Activated naive CD4-positive, alpha-beta T cell treated with anti-CD3 and anti-CD28 coated beads, Interleukin-2, amount 10 ng/mL, durations not matched to agents 7 days and 5 days (primary cell): ENCODE data around the gene MAD2L2.
A peak's percentile ranks its signal among the peaks of the same experiment; 100 is the strongest.

ENCODE experiments used
- CTCF ChIA-PET: fragments of 350-600 bp; sonication (Branson Sonifier 250); formaldehyde crosslinking; loops from one replicate; lab custom pipeline; 2021; ENCODE audit warnings: antibody characterized with exemption; lab: Charles Lee
- DNase-seq: peaks from one replicate; pipeline ENCODE4 v3.0.0-alpha.2; 2020
- H3K27ac Mint-ChIP-seq: one replicate; pipeline ENCODE4 v1.8.0; 2021; ENCODE audit warnings: mild to moderate bottlenecking, moderate library complexity, mixed read lengths
- H3K27me3 Mint-ChIP-seq: one replicate; pipeline ENCODE4 v1.8.0; 2021; ENCODE audit warnings: mild to moderate bottlenecking, mixed read lengths
- H3K36me3 Mint-ChIP-seq: one replicate; pipeline ENCODE4 v1.8.0; 2021; ENCODE audit warnings: mixed read lengths
- H3K4me1 Mint-ChIP-seq: one replicate; pipeline ENCODE4 v1.8.0; 2021; ENCODE audit warnings: mixed read lengths
- H3K4me3 Mint-ChIP-seq: one replicate; pipeline ENCODE4 v1.8.0; 2021; ENCODE audit warnings: mild to moderate bottlenecking, moderate library complexity, mixed read lengths
- H3K9me3 Mint-ChIP-seq: one replicate; pipeline ENCODE4 v1.8.0; 2021; ENCODE audit warnings: mixed read lengths

The MAD2L2 gene

DNA sequence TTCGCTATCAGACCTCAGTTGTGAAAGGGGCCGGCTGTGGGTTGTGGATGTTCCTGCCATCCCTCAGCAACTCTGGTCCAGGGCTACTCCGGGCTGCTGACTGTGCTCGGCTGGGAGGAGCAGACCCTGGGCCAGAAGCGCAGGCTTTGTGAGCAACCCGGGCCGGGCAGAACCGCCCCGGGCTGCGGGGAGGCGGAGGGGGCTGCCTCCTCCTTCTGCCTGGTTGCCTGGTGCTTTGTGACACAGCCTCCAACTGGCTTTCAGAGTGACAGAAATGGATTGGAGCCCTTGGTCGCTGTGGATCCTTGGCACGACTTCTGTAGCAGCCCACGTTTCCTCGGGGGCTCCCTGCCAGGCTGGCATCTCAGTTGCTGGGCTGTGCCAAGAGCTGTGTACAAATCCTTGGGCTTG is 20.6 kb upstream of the MAD2L2 start:
- H3K4me3 Mint-ChIP-seq = no peak overlapping the region
- no peaks in the 10 kb centered on the region for H3K9me3 Mint-ChIP-seq
- DNase-seq = no peak
- H3K27me3 Mint-ChIP-seq = peaks cover 60% of the 10 kb centered on the region
- CTCF ChIA-PET = no interaction called here
- H3K27ac Mint-ChIP-seq = no peak overlapping the region
- no peaks in the 10 kb centered on the region for H3K4me1 Mint-ChIP-seq
- no peaks in the 10 kb centered on the region for H3K36me3 Mint-ChIP-seq

DNA sequence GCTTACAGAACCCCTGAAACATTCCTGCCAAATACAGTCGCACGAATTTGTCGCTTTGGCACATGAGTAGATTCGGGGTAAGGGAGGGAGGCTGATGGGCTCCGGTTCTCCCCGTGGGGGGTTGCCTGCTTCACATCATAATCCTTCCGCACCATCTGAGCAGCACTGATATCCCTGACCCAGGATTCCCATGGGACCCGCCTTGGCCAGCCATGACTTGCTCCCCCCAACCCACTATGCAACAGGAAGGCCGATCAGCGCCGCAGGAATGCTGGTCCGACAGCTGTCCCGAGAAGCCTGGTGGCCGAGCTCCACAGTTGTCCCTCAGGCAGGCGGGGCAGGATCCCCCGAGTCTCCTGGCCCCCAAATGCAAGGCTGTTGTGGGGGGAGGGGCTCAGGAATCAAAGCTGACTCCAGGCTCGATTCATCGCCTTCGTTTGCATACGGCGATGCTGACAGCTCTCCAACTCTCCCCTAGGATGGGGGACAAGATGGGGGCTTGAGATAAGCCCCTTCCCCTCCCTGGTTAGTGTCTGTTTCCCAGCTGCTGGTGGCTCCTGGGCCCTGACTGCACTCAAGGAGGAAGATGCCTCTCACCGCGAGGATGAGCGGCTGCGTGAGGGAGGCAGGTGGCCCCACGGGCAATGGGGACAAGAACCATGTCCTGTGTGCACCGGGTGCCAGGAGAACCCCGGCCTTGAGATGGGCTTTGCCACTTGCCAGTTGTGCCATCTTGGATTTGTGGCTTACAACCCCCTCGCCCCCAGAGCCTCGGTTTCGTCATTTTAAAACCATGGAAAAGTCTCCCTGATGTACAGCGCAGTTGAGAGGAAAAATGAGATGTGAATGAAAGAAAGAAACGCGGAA is 19.9 kb upstream of the MAD2L2 start:
- CTCF ChIA-PET = no interaction called here
- Mint-ChIP-seq H3K27ac (no peak overlapping the region), H3K27me3 (peaks cover 66% of the 10 kb centered on the region)

DNA sequence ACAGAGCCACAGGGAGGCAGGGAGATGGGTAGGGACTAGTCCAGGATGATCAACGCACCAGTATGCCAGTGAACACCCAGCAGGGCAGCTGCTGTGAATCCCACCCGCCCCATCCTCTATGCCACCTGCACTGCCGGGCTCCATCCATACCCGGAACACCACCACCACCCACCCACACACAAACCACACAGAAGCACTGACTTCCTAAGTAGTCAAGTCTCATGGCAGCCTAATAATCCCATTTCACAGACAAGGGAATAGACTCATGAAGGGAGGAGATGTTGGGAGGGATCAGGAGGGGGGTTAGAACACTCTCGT is 16.9 kb upstream of the MAD2L2 start:
- Mint-ChIP-seq H3K27me3 (peaks cover 63% of the 10 kb centered on the region), H3K27ac (no peak overlapping the region), H3K4me3 (no peak overlapping the region), H3K4me1 (peaks cover 12% of the 10 kb centered on the region), H3K36me3 (no peaks in the 10 kb centered on the region), H3K9me3 (no peaks in the 10 kb centered on the region)
- DNase-seq = no peak
- CTCF ChIA-PET = no interaction called here

More for the DNA sequence above, 19.9 kb upstream of the MAD2L2 start:
- no peak for DNase-seq
- no peaks in the 10 kb centered on the region for H3K9me3 Mint-ChIP-seq
- H3K4me3 Mint-ChIP-seq = no peak overlapping the region
- no peaks in the 10 kb centered on the region for H3K4me1 Mint-ChIP-seq
- no peaks in the 10 kb centered on the region for H3K36me3 Mint-ChIP-seq

DNA sequence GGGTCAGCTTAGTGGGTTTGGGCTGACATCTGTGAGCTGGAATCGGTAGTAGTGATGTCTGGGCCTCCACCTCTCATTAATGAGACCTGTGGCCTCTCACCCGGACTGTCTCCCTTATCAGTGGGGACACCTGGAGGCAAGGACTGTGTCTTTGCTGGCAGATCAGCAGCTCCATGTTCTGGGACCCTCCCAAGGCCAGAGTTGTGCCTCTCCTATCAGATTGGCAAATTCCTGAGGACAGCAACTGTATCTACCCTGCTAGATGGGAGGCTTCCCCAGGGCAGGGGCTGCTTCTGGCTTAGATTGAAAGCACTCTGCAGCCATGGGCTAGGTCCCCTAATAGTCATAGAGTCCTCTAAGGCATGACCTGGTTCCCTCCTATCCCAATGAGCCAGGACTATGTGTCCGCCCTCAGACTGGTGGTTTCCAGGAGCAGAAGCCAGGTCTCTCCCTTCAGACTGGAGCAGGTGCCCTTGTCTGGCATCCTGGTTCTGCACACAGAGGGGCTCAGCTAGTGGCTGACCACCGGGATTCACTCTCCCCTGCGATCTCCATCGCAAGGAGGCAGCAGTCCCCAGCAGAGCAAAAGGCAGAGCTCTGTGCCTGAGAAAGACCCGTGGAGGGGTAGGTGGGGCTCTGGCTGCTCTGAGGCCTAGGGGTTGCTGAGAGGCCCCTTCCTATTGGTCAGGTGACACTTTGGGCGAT is 16.4 kb upstream of the MAD2L2 start:
- Mint-ChIP-seq H3K9me3 (no peaks in the 10 kb centered on the region), H3K4me1 (peaks cover 17% of the 10 kb centered on the region), H3K36me3 (no peaks in the 10 kb centered on the region), H3K27me3 (peaks cover 68% of the 10 kb centered on the region), H3K4me3 (no peak overlapping the region), H3K27ac (no peak overlapping the region)
- DNase-seq = no peak
- CTCF ChIA-PET = interaction anchor here (0.9 to 1.0 kb wide), 2 partner anchors 22 to 34 kb away, joined by 3 to 4 read pairs; partner anchors contain the start of gene FBXO6

DNA sequence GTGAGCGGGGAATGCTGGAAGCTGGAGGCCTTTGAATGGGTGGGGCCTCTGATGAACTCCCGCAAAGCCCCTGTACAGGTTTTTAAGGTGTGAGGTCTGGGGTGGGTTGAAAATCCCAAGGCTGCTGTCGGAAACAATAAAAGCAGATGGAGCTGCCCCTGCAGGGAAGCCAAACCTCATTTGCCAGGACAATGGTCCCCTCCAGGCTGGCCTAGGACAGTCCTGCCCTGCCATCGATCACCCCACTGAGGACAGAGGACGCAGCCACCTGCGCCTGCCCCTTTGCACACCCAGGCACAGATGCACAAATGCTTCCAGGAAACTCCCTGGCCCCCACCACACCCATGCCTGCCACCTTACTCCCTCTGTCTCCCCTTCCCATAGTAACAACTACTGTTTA is 14.9 kb upstream of the MAD2L2 start:
- peaks cover 80% of the 10 kb centered on the region for H3K27me3 Mint-ChIP-seq
- H3K9me3 Mint-ChIP-seq = no peaks in the 10 kb centered on the region
- H3K4me1 Mint-ChIP-seq = peaks cover 20% of the 10 kb centered on the region
- no peak overlapping the region for H3K4me3 Mint-ChIP-seq
- no peak for DNase-seq
- H3K27ac Mint-ChIP-seq = no peak overlapping the region
- CTCF ChIA-PET = interaction anchor here (1.0 to 2.1 kb wide), 5 partner anchors 10 to 46 kb away, joined by 3 to 6 read pairs (median 4); no protein-coding TSS in a partner anchor
- no peaks in the 10 kb centered on the region for H3K36me3 Mint-ChIP-seq

DNA sequence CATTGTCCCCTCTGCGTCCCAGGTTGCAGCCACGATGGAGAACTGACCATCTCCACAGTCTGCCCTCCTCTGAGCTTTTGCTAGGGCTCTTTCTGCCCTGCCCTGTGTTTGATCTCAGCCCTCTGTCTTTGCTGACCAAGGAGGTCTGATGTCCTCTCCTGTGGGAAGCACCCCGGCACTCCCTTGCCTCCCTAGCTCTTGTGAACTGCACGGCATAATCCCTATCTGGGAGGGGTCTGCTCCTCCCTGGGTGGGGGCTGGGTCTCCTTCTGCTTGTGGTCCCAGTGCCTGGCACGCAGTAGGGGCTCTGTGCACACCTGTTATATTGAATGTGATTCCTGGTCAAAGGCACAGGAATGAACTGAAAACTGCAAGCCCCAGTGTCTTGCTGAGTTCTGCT is 13.0 kb upstream of the MAD2L2 start:
- CTCF ChIA-PET = no interaction called here
- Mint-ChIP-seq H3K36me3 (no peaks in the 10 kb centered on the region), H3K27me3 (peaks cover 90% of the 10 kb centered on the region), H3K9me3 (no peaks in the 10 kb centered on the region), H3K4me1 (peaks cover 27% of the 10 kb centered on the region), H3K27ac (no peak overlapping the region), H3K4me3 (no peak overlapping the region)
- no peak for DNase-seq

DNA sequence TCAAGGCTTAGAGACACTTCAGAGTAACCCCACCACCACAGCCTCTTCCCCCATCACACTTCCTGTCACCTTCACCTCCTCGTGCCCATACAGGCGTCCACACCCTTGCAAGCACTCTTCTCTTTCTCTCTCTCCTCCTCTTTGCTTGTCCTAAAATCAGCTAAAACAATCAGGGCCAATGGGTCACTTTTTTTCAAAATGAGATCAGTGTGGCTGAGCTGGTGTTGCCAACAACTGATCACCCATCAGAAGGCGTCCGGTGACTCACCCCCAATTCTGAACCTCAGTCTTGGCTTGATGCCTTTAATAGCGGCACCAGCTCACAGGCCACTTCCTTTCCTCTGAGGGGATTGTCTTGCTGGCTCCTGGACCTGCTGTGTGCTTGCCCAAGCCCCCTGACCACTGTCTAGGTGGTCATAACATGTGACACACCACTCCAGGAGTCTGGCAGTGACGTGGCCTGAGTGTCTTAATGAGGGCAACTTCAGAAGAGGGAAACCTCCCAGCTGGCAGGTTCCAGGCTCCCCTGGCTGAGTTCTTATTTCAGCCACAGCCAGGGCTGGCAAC is 12.2 kb upstream of the MAD2L2 start:
- Mint-ChIP-seq H3K27me3 (peaks cover 90% of the 10 kb centered on the region), H3K9me3 (no peaks in the 10 kb centered on the region)

DNA sequence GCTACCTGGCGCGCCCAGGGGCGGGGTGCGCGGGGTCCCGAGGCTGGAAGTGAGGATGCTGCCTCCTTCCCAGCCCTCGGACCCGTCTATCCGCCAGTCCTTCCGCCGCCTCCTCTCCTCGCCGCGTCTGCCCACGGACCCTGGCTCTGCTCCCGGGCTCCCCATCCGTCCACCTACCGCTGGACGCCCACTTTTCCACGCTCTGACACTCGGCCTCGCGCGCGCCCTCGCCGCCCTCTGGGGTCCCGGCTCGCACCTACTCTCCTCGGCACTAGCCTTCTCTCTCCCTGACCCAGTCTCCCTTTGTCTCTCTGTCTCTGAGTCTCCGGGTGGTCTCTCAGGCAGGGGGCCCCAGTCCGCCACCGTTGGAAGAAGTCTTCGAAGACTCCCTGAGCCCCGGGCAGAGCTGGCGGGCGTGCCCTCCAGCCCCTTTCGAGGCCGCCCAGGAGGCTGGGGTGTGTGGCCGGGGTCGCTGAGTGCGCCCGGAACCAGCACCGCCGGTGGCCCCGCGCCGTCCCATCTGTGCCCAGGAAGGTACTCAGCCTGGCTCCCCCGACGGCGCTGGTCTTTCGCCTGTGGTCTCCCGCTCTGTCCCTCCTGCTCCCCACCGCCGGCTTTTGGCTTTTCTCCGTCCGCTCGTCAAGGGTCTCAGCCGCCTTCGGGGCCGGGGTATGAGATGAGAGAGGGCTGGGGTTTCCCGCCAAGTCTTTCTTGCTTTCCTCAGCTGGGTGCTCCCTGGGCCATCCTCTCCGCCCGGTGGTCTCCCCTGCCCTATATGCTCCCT is 11.2 kb upstream of the MAD2L2 start:
- DNase-seq = no peak
- CTCF ChIA-PET = no interaction called here
- H3K9me3 Mint-ChIP-seq = no peaks in the 10 kb centered on the region
- peaks cover 27% of the 10 kb centered on the region for H3K4me1 Mint-ChIP-seq
- H3K27me3 Mint-ChIP-seq = peaks cover 93% of the 10 kb centered on the region
- H3K27ac Mint-ChIP-seq = peak overlapping the region; percentile 74
- no peaks in the 10 kb centered on the region for H3K36me3 Mint-ChIP-seq
- peak overlapping the region; percentile 52 for H3K4me3 Mint-ChIP-seq

More for the DNA sequence above, 12.2 kb upstream of the MAD2L2 start:
- H3K4me1 Mint-ChIP-seq = peaks cover 27% of the 10 kb centered on the region
- DNase-seq = peak; percentile 54
- H3K36me3 Mint-ChIP-seq = no peaks in the 10 kb centered on the region
- peak overlapping the region; percentile 47 for H3K4me3 Mint-ChIP-seq
- CTCF ChIA-PET = interaction anchor here (1.0 kb wide), 1 partner anchor 11 kb away, joined by 3 read pairs; no protein-coding TSS in a partner anchor
- no peak overlapping the region for H3K27ac Mint-ChIP-seq

DNA sequence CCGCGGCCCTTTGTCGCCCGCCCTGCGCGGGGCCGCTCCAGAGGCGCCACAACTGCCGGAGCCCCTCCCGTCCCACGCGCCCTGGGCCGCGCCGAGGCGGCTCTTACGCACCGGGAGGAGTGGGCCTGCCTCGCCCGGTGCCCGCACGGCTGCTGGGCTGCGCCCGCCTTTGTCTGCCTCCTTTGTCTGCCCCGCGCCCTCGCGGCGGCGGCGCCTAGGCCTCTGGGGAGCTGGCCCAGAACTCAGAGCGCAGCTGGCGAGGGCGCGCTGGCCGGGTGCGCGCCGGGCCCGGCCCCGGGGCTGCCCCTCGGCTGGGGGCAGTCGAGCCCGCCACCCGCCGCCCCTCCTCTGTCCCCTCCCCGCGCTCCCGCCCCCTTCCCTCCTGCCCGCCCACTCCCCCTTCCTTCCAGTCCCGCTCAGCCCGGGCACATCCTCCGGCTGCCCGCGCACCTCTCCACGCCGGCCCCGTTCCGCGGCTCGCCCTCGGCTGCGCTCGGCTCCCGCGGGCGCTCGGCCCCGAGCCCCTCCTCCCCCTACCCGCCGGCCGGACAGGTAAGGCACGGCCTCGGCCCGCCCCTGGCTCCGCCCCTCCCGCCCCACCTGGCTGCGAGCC is 10.5 kb upstream of the MAD2L2 start, which contains the start of gene DRAXIN:
Gene DRAXIN, plus strand, starts transcription at position 409 of the 613 bp plus-strand sequence. CDS start 14,549 bp downstream, outside the sequence.
- CTCF ChIA-PET = interaction anchor here (1.2 kb wide), 1 partner anchor 9 kb away, joined by 4 read pairs; no protein-coding TSS in a partner anchor
- peak within 1 kb of the TSS; percentile 74 for H3K27ac Mint-ChIP-seq
- peaks cover 90% of the 10 kb centered on the region for H3K27me3 Mint-ChIP-seq

DNA sequence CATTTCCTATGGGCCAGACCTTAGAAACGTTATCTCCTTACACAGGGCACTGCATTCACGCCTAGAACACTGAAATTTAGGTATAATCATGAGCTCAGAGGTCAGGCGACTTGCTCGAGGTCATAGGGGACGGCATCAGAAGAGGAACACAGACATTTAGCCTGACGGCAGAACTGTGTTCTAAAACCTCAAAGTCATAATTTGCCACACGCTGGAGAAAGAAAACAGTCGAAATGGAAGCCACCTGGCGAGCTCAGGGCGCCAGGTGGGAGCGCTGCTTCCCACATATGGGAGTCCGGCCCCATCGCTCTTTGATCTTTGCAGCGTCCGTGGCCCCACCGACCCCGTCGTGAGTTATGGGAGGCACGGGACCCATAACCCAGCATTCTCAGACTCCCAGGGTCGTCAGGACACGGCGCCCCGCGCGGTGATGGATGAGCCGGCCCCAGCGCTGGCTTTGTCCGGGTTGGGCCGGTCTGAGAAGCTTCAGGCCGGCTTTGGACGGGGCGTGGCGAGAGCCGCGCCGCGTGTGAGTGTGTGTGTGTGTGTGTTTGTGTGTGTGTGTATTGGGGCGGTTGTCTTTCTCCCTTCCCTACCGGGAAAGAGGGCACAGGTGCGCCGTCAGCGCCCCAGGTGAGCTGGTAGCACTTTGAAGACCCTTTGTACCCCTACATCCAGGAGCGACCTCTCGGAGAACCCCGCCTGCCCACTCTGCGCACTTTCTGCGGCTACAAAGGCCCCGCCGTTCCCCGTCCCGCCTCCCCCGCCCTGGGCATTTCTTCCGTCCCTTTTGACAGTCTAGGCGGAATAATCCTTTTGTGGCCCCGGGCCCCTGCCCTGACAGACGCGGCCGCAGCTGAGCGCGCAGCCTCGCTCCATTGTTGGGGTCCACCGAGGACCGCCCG is 9.7 kb upstream of the MAD2L2 start:
- no peak for DNase-seq
- Mint-ChIP-seq H3K36me3 (no peaks in the 10 kb centered on the region), H3K4me3 (peak overlapping the region; percentile 35), H3K4me1 (peaks cover 27% of the 10 kb centered on the region), H3K9me3 (no peaks in the 10 kb centered on the region), H3K27me3 (peaks cover 89% of the 10 kb centered on the region), H3K27ac (no peak overlapping the region)
- CTCF ChIA-PET = interaction anchor here (1.0 to 1.4 kb wide), 3 partner anchors 8 to 30 kb away, joined by 3 to 4 read pairs (median 4); no protein-coding TSS in a partner anchor

More for the DNA sequence above, 10.5 kb upstream of the MAD2L2 start, which contains the start of gene DRAXIN:
- DNase-seq = peak; percentile 38
- Mint-ChIP-seq H3K4me1 (peaks cover 27% of the 10 kb centered on the region), H3K4me3 (peak within 1 kb of the TSS; percentile 52), H3K36me3 (no peaks in the 10 kb centered on the region), H3K9me3 (no peaks in the 10 kb centered on the region)

DNA sequence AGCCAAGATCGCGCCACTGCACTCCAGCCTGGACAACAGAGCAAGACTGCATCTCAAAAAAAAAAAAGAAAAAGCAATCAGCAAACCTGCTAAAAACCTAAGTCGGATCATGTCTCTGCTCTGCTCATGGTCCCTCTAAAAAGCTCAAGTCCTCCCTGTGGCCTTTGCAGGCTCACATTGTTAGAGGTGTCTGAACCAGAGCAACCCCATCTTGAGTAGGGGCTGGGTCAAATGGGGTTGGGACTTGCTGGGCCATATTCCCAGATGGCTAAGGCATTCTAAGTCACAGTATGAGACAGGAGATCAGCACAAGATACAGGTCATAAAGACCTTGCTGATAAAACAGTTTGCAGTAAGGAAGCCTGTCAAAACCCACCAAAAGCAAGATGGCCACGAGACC is 7.6 kb upstream of the MAD2L2 start:
- no peaks in the 10 kb centered on the region for H3K9me3 Mint-ChIP-seq
- no peak overlapping the region for H3K27ac Mint-ChIP-seq
- no peak for DNase-seq
- H3K4me3 Mint-ChIP-seq = no peak overlapping the region
- H3K4me1 Mint-ChIP-seq = peaks cover 22% of the 10 kb centered on the region
- H3K27me3 Mint-ChIP-seq = peaks cover 93% of the 10 kb centered on the region
- CTCF ChIA-PET = no interaction called here
- H3K36me3 Mint-ChIP-seq = no peaks in the 10 kb centered on the region

DNA sequence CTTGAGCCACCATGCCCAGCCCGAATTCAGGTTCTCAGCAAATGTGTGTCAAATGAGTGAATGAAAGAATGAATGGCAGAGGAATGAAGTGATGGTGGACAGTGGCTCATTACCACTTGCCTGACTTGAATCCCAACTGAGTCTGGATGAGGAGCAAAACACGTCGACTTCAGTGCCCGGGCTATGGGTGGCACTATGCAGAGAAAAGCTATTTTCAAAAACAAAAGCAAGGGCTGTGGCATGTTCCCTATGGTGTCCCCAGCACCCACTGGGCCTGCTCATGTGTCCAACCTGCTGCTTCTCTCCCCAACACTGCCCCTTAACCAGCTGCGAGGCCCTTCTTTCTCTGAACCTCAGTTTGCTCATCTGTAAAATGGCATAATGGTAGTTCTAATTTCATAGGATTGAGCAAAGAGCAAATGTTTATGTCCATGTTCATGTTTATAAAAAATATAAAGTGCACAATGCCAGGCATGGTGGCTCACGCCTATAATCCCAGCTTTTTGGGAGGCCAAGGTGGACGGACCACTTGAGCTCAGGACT is 4.3 kb upstream of the MAD2L2 start:
- Mint-ChIP-seq H3K27me3 (peaks cover 84% of the 10 kb centered on the region), H3K4me3 (no peak overlapping the region), H3K27ac (no peak overlapping the region), H3K4me1 (peaks cover 10% of the 10 kb centered on the region), H3K36me3 (no peaks in the 10 kb centered on the region), H3K9me3 (no peaks in the 10 kb centered on the region)
- CTCF ChIA-PET = interaction anchor here (0.6 to 2.2 kb wide), 3 partner anchors 10 to 383 kb away, joined by 3 to 6 read pairs (median 3); no protein-coding TSS in a partner anchor
- no peak for DNase-seq
